Loucy (cell line): ENCODE results near the gene DCLRE1C.

Source experiments
- H2AFZ ChIP-seq: fragments of 200-600 bp; sonication (generic); 2 replicates; pipeline ENCODE4 v1.6.0; 2016; ENCODE audit warnings: antibody characterized with exemption, mild to moderate bottlenecking, low read length, moderate library complexity
- H3F3A ChIP-seq: fragments of 200-600 bp; 2 replicates; pipeline ENCODE4 v1.6.0; 2016; ENCODE audit warnings: antibody characterized with exemption, low read depth, mild to moderate bottlenecking
- H3K27me3 ChIP-seq: fragments of 200-600 bp; sonication (generic); 2 replicates; pipeline ENCODE4 v1.6.1; 2014; ENCODE audit warnings: low read length, mild to moderate bottlenecking; ENCODE audit not compliant: insufficient read depth, poor library complexity, severe bottlenecking
- H3K36me3 ChIP-seq: fragments of 200-600 bp; sonication (generic); 2 replicates; pipeline ENCODE4 v1.6.1; 2016; ENCODE audit warnings: low read length; ENCODE audit not compliant: insufficient read depth
- H3K4me1 ChIP-seq: fragments of 200-600 bp; sonication (generic); 2 replicates; pipeline ENCODE4 v1.5.1; 2014; ENCODE audit warnings: low read length, mild to moderate bottlenecking; ENCODE audit not compliant: insufficient read depth, poor library complexity, severe bottlenecking
- H3K4me2 ChIP-seq: fragments of 200-600 bp; sonication (generic); 2 replicates; pipeline ENCODE4 v1.6.0; 2014; ENCODE audit warnings: antibody characterized with exemption, low read length, low read depth, mild to moderate bottlenecking; ENCODE audit not compliant: poor library complexity, severe bottlenecking
- H3K4me3 ChIP-seq: fragments of 200-600 bp; sonication (generic); 2 replicates; pipeline ENCODE4 v1.5.1; 2014; ENCODE audit warnings: low read length, mild to moderate bottlenecking, mixed read lengths; ENCODE audit not compliant: poor library complexity, severe bottlenecking
- H3K79me2 ChIP-seq: fragments of 200-600 bp; sonication (generic); 2 replicates; pipeline ENCODE4 v1.6.1; 2014; ENCODE audit warnings: low read length; ENCODE audit not compliant: insufficient read depth
- H3K9ac ChIP-seq: fragments of 200-600 bp; sonication (generic); 2 replicates; pipeline ENCODE4 v1.6.0; 2014; ENCODE audit warnings: mild to moderate bottlenecking, low read depth, low read length, moderate library complexity; ENCODE audit not compliant: poor library complexity, severe bottlenecking
- H3K9me2 ChIP-seq: fragments of 200-600 bp; sonication (generic); replicated peaks from 2 replicates; pipeline ENCODE4 v1.6.1; 2016; ENCODE audit warnings: low read depth, low read length, mixed read lengths
- H3K9me3 ChIP-seq: fragments of 200-600 bp; sonication (generic); 2 replicates; pipeline ENCODE4 v1.6.1; 2014; ENCODE audit warnings: mild to moderate bottlenecking, antibody characterized with exemption, low read length, low read depth; ENCODE audit not compliant: insufficient read depth
- H4K20me1 ChIP-seq: fragments of 200-600 bp; sonication (generic); 2 replicates; pipeline ENCODE4 v1.6.0; 2014; ENCODE audit warnings: antibody characterized with exemption, low read length, mild to moderate bottlenecking; ENCODE audit not compliant: insufficient read depth, poor library complexity, severe bottlenecking
- CTCF ChIP-seq: fragments of 200-600 bp; sonication (generic); conservative IDR thresholded peaks from 2 replicates; pipeline ENCODE4 v1.5.1; 2014; ENCODE audit warnings: mild to moderate bottlenecking, antibody characterized with exemption, low read length
- EZH2phosphoT487 ChIP-seq: fragments of 200-600 bp; IDR thresholded peaks from 2 replicates; pipeline ENCODE4 v1.6.1; 2018; ENCODE audit warnings: antibody characterized with exemption, mild to moderate bottlenecking, moderate library complexity, borderline replicate concordance

Gene DCLRE1C

GRCh38 chr10:14879928-14880193 lies 74.0 kb downstream of the DCLRE1C start:
- no peaks in the 10 kb centered on the region for H3K9me3 ChIP-seq
- H3K9ac ChIP-seq = peak overlapping the region; percentile 97
- no peaks in the 10 kb centered on the region for H3K27me3 ChIP-seq
- no peak overlapping the region for H2AFZ ChIP-seq
- peaks cover 61% of the 10 kb centered on the region for H4K20me1 ChIP-seq
- H3K9me2 ChIP-seq = no peaks in the 10 kb centered on the region
- TF ChIP-seq CTCF (no peak), EZH2phosphoT487 (no peak)
- no peaks in the 10 kb centered on the region for H3K36me3 ChIP-seq
- peaks cover 55% of the 10 kb centered on the region for H3K4me1 ChIP-seq
- peak overlapping the region; percentile 76 for H3K4me2 ChIP-seq
- peak overlapping the region; percentile 92 for H3K4me3 ChIP-seq
- H3F3A ChIP-seq = no peaks in the 10 kb centered on the region
- H3K79me2 ChIP-seq = peaks cover 95% of the 10 kb centered on the region

GRCh38 chr10:14879124-14879927 lies 74.6 kb downstream of the DCLRE1C start:
- H3K27me3 ChIP-seq = no peaks in the 10 kb centered on the region
- H3K79me2 ChIP-seq = peaks cover 91% of the 10 kb centered on the region
- H3K9me3 ChIP-seq = no peaks in the 10 kb centered on the region
- H3K9ac ChIP-seq = peak overlapping the region; percentile 97
- TF ChIP-seq CTCF (no peak), EZH2phosphoT487 (no peak)
- peak overlapping the region; percentile 76 for H3K4me2 ChIP-seq
- H2AFZ ChIP-seq = peak overlapping the region; percentile 75
- H3K4me3 ChIP-seq = peak overlapping the region; percentile 92
- no peaks in the 10 kb centered on the region for H3K9me2 ChIP-seq
- no peaks in the 10 kb centered on the region for H3K36me3 ChIP-seq
- H3F3A ChIP-seq = no peaks in the 10 kb centered on the region
- peaks cover 55% of the 10 kb centered on the region for H3K4me1 ChIP-seq
- peaks cover 56% of the 10 kb centered on the region for H4K20me1 ChIP-seq

GRCh38 chr10:14878266-14879123 lies 75.4 kb downstream of the DCLRE1C start, which contains the start of gene SUV39H2:
SUV39H2 (plus strand) TSS chr10:14878866; CDS start chr10:14878889, 23 bp downstream.
- H3F3A ChIP-seq = peaks cover 2% of the 10 kb centered on the region; the same call in 1 of the 2 replicates
- peak within 1 kb of the TSS; percentile 89 for H2AFZ ChIP-seq
- H3K79me2 ChIP-seq = peaks cover 82% of the 10 kb centered on the region
- H3K9me2 ChIP-seq = no peaks in the 10 kb centered on the region
- H3K4me1 ChIP-seq = peaks cover 55% of the 10 kb centered on the region
- TF ChIP-seq CTCF = no peak
- TF ChIP-seq EZH2phosphoT487 = no peak
- no peaks in the 10 kb centered on the region for H3K36me3 ChIP-seq
- H4K20me1 ChIP-seq = peaks cover 48% of the 10 kb centered on the region
- no peaks in the 10 kb centered on the region for H3K9me3 ChIP-seq
- H3K4me2 ChIP-seq = peak within 1 kb of the TSS; percentile 87
- H3K9ac ChIP-seq = peak within 1 kb of the TSS; percentile 97
- no peaks in the 10 kb centered on the region for H3K27me3 ChIP-seq
- H3K4me3 ChIP-seq = peak within 1 kb of the TSS; percentile 92
